Breast epithelium (tissue), 3 donors: ENCODE data around the gene MVB12B.
A peak's percentile ranks its signal among the peaks of the same experiment; 100 is the strongest.

Experiments used
- POLR2AphosphoS5 ChIP-seq, 3 donors: sonication (generic); formaldehyde crosslinking; IDR thresholded peaks; one replicate each; pipeline ENCODE4 v1.6.1; 2017; ENCODE audit warnings: antibody characterized with exemption in 3 of 3
- TF ChIP-seq, protein P1 (sequence below), 3 donors: fragments of 450-650 bp; IDR thresholded peaks; one replicate each; pipeline ENCODE4 v1.5.1; 2016 to 2017; ENCODE audit warnings: antibody characterized with exemption in 3 of 3, mild to moderate bottlenecking in 3 of 3, moderate library complexity in 3 of 3

DNA sequence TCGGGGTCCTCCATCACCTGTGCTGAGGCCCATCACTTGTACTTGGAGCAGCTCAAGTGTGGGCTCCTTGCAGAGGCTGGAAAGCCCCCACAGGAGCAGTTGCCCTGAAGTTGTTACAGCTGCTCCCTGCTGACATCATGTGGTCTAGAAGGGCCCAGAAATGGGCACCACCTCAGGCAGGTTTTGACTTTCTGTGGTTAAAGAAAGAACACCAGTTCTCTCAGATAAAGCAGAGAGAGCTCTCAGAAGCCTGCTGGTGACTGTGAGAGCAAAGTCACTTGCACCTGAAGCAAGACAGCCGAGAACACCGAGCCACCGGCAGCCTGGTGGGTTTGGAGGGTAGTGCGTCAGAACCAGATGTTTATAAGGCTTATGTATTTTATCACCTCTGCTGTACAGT, 70.4 kb downstream of the MVB12B start:
- TF ChIP-seq, protein P1, sequence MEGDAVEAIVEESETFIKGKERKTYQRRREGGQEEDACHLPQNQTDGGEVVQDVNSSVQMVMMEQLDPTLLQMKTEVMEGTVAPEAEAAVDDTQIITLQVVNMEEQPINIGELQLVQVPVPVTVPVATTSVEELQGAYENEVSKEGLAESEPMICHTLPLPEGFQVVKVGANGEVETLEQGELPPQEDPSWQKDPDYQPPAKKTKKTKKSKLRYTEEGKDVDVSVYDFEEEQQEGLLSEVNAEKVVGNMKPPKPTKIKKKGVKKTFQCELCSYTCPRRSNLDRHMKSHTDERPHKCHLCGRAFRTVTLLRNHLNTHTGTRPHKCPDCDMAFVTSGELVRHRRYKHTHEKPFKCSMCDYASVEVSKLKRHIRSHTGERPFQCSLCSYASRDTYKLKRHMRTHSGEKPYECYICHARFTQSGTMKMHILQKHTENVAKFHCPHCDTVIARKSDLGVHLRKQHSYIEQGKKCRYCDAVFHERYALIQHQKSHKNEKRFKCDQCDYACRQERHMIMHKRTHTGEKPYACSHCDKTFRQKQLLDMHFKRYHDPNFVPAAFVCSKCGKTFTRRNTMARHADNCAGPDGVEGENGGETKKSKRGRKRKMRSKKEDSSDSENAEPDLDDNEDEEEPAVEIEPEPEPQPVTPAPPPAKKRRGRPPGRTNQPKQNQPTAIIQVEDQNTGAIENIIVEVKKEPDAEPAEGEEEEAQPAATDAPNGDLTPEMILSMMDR (IDR thresholded peaks at IDR 0.05): peak in 1 of 3 donors; percentile 10
- TF ChIP-seq POLR2AphosphoS5 (IDR thresholded peaks at IDR 0.05): no peak
